ENCODE results near the gene COLGALT1. TPM values are rescaled to one million over a fixed set of nuclear protein-coding genes. Genes with fewer than 3 reads are reported as not detected.

Gene COLGALT1
- total and polyA plus RNA-seq, 10 of the 15 experiments (the other 5 are each of a cell fraction or from before 2014, with no cell fraction given): 1.2 to 78.8 (median 29.8) TPM

GRCh38 chr19:17618281-17618903, 62.9 kb downstream of the COLGALT1 start:
- ATAC-seq (no peak), DNase-seq (ENCODE audit: low read depth, low spot score) (no peak), FAIRE-seq (no peak)
- in situ Hi-C loops (cut with MboI) (no loop called here), intact Hi-C loops (cut with micrococcal nuclease; ENCODE audit: unreplicated experiment) (no loop called here)
- BruUV-seq (replicated peaks): no TSS peak
- POLR2A ChIA-PET: no interaction called here
- no peaks in the 10 kb centered on the region; the same call in 2 of the 3 replicates for H3K9me3 ChIP-seq (replicated peaks; ENCODE audit: control insufficient read depth, insufficient read depth, low read length)
- H3K27ac ChIP-seq (ENCODE audit: control insufficient read depth, insufficient read depth): no peak overlapping the region
- TF ChIP-seq PML (IDR thresholded peaks at IDR 0.05; ENCODE audit: low read length) (no peak), CBX3 (IDR thresholded peaks at IDR 0.05; ENCODE audit: borderline replicate concordance, low read depth) (no peak), ZBTB11 (CRISPR knock-in tag; IDR thresholded peaks at IDR 0.05) (no peak), TAF1 (IDR thresholded peaks at IDR 0.05; ENCODE audit: borderline replicate concordance, low read depth, low read length) (no peak), POU2F2 (IDR thresholded peaks at IDR 0.05; ENCODE audit: borderline replicate concordance, low read depth, low read length) (no peak), FOXK2 (IDR thresholded peaks at IDR 0.05) (no peak), CHD2 (IDR thresholded peaks at IDR 0.05; ENCODE audit: borderline replicate concordance, low read depth, low read length) (no peak), POLR2AphosphoS2 (IDR thresholded peaks at IDR 0.05; ENCODE audit: low read depth, low read length) (no peak), ZNF217 (IDR thresholded peaks at IDR 0.05) (no peak), ATF7 (IDR thresholded peaks at IDR 0.05; ENCODE audit: low read depth) (no peak), YBX1 (IDR thresholded peaks at IDR 0.05) (no peak)
- TF ChIP-seq, protein P1, sequence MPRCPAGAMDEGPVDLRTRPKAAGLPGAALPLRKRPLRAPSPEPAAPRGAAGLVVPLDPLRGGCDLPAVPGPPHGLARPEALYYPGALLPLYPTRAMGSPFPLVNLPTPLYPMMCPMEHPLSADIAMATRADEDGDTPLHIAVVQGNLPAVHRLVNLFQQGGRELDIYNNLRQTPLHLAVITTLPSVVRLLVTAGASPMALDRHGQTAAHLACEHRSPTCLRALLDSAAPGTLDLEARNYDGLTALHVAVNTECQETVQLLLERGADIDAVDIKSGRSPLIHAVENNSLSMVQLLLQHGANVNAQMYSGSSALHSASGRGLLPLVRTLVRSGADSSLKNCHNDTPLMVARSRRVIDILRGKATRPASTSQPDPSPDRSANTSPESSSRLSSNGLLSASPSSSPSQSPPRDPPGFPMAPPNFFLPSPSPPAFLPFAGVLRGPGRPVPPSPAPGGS (IDR thresholded peaks at IDR 0.05; ENCODE audit: borderline replicate concordance, insufficient read depth, low read depth, low read length, poor library complexity, severe bottlenecking): no peak
- TF ChIP-seq, protein P2, sequence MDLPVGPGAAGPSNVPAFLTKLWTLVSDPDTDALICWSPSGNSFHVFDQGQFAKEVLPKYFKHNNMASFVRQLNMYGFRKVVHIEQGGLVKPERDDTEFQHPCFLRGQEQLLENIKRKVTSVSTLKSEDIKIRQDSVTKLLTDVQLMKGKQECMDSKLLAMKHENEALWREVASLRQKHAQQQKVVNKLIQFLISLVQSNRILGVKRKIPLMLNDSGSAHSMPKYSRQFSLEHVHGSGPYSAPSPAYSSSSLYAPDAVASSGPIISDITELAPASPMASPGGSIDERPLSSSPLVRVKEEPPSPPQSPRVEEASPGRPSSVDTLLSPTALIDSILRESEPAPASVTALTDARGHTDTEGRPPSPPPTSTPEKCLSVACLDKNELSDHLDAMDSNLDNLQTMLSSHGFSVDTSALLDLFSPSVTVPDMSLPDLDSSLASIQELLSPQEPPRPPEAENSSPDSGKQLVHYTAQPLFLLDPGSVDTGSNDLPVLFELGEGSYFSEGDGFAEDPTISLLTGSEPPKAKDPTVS (IDR thresholded peaks at IDR 0.05; ENCODE audit: low read depth, low read length): no peak
- no peak overlapping the region for H3K4me2 ChIP-seq (ENCODE audit: control insufficient read depth, insufficient read depth)
- H3K27me3 ChIP-seq (replicated peaks in 1 of 2; ENCODE audit: control insufficient read depth in 2 of 2, insufficient read depth in 2 of 2, low read length in 1 of 2): no peaks in the 10 kb centered on the region
- no peaks in the 10 kb centered on the region for H3K4me1 ChIP-seq (ENCODE audit: control insufficient read depth, insufficient read depth, low read length)
- H3K79me2 ChIP-seq (ENCODE audit: control insufficient read depth, insufficient read depth, low read length): no peaks in the 10 kb centered on the region
- H4K20me1 ChIP-seq (ENCODE audit: control insufficient read depth, insufficient read depth): no peaks in the 10 kb centered on the region
- no peaks in the 10 kb centered on the region for H3K36me3 ChIP-seq (ENCODE audit: control insufficient read depth in 2 of 2, insufficient read depth in 2 of 2, low read length in 1 of 2)
- WGBS (ENCODE audit: insufficient coverage, insufficient replicate concordance, low lambda C conversion rate, missing lambda C conversion rate): 62% methylated on average over 7 of the region's 7 CpGs
- no peak overlapping the region for H3K9ac ChIP-seq (ENCODE audit: control insufficient read depth, insufficient read depth, low read length)
- H3K4me3 ChIP-seq: no peak overlapping the region
- H2AFZ ChIP-seq (ENCODE audit: control insufficient read depth, low read depth, low read length): no peak overlapping the region
- CTCF ChIA-PET: interaction anchor here (0.6 to 1.2 kb wide), 2 partner anchors 122 to 202 kb away, joined by 3 read pairs; no protein-coding TSS in a partner anchor
- SMC1A ChIA-PET (ENCODE audit: uncharacterized antibody, unreplicated experiment): interaction anchor here (1.3 kb wide), 1 partner anchor 14 kb away, joined by 3 read pairs; no protein-coding TSS in a partner anchor
- RAD21 ChIA-PET (ENCODE audit: unreplicated experiment): no interaction called here

Data from GM12878 (cell line).